ENCODE measurements around the gene NMT1.

DNA sequence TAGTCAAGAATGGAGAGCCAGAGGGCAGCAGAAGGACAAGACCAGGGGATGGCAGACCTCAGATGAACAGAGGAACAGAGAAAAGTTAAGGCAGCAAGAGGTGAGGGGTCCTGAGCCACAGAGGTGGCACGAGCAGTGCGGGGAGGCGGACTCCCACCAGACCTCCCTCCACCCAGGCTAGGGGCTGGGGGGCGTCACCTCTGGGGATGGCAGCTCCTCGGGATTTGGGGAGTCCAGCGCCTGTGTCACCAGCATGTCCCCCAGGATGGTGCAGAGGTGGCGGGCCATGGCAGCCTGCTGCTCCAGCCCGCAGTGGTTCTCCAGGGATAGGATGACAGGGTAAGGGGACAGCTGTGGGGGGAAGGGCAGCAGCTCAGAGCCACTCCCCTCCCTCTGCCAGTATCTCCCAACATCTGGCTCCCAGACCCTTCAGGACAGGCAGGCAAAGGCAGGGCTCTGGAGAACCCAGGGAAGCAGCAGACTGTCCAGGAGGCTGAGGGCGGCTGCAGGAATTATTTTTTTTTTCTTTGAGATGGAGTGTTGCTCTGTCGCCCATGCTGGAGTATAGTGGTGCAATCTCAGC, 55.4 kb downstream of the NMT1 start:
- TF ChIP-seq, protein P1, sequence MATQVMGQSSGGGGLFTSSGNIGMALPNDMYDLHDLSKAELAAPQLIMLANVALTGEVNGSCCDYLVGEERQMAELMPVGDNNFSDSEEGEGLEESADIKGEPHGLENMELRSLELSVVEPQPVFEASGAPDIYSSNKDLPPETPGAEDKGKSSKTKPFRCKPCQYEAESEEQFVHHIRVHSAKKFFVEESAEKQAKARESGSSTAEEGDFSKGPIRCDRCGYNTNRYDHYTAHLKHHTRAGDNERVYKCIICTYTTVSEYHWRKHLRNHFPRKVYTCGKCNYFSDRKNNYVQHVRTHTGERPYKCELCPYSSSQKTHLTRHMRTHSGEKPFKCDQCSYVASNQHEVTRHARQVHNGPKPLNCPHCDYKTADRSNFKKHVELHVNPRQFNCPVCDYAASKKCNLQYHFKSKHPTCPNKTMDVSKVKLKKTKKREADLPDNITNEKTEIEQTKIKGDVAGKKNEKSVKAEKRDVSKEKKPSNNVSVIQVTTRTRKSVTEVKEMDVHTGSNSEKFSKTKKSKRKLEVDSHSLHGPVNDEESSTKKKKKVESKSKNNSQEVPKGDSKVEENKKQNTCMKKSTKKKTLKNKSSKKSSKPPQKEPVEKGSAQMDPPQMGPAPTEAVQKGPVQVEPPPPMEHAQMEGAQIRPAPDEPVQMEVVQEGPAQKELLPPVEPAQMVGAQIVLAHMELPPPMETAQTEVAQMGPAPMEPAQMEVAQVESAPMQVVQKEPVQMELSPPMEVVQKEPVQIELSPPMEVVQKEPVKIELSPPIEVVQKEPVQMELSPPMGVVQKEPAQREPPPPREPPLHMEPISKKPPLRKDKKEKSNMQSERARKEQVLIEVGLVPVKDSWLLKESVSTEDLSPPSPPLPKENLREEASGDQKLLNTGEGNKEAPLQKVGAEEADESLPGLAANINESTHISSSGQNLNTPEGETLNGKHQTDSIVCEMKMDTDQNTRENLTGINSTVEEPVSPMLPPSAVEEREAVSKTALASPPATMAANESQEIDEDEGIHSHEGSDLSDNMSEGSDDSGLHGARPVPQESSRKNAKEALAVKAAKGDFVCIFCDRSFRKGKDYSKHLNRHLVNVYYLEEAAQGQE (IDR thresholded peaks at IDR 0.05; ENCODE audit: unreplicated experiment): no peak
- TF ChIP-seq ZNF114 (CRISPR knock-in tag; IDR thresholded peaks at IDR 0.05) (no peak), CTCF (conservative IDR thresholded peaks at IDR 0.05; ENCODE audit: low read depth in 2 of 2) (no peak), POLR2AphosphoS5 (IDR thresholded peaks at IDR 0.05; ENCODE audit: low read depth) (no peak), EZH2 (IDR thresholded peaks at IDR 0.05; ENCODE audit: low read depth, unreplicated experiment) (no peak), JUNB (IDR thresholded peaks at IDR 0.05; ENCODE audit: unreplicated experiment) (no peak), CREB1 (CRISPR knock-in tag; IDR thresholded peaks at IDR 0.05; ENCODE audit: low read depth) (no peak), EZH2phosphoT487 (IDR thresholded peaks at IDR 0.05; ENCODE audit: unreplicated experiment) (no peak), NANOG (IDR thresholded peaks at IDR 0.05; ENCODE audit: borderline replicate concordance) (no peak), STAT1 (IDR thresholded peaks at IDR 0.05; ENCODE audit: unreplicated experiment) (no peak)
- TF ChIP-seq, protein P2, sequence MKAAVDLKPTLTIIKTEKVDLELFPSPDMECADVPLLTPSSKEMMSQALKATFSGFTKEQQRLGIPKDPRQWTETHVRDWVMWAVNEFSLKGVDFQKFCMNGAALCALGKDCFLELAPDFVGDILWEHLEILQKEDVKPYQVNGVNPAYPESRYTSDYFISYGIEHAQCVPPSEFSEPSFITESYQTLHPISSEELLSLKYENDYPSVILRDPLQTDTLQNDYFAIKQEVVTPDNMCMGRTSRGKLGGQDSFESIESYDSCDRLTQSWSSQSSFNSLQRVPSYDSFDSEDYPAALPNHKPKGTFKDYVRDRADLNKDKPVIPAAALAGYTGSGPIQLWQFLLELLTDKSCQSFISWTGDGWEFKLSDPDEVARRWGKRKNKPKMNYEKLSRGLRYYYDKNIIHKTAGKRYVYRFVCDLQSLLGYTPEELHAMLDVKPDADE (IDR thresholded peaks at IDR 0.05): no peak
